K562 (cell line): ENCODE measurements around the gene NOTCH3. TPM values are rescaled to one million over a fixed set of nuclear protein-coding genes. Genes with fewer than 3 reads are reported as not detected.

Experiments used
- USF2 ChIP-seq: sonication (generic); formaldehyde crosslinking; IDR thresholded peaks from 2 replicates; pipeline ENCODE4 v1.5.0; 2020; ENCODE audit warnings: missing genetic modification reagents
- YY1 ChIP-seq, 3 experiments: IDR thresholded peaks; 2 replicates each; pipeline ENCODE4 v1.6.1; 2011; ENCODE audit warnings: low read length in 2 of 3, mild to moderate bottlenecking in 2 of 3, moderate library complexity in 2 of 3, borderline replicate concordance in 1 of 3, control low read depth in 1 of 3, low read depth in 1 of 3; ENCODE audit not compliant: insufficient read depth in 3 of 3, insufficient replicate concordance in 2 of 3, control insufficient read depth in 1 of 3, insufficient read length in 1 of 3; ENCODE audit errors: extremely low read depth in 1 of 3
- ZBTB11 ChIP-seq, 3 experiments: fragments of 200-800 bp in 1 of 3; fragments of 250-450 bp in 1 of 3; fragments of 450-650 bp in 1 of 3; sonication (Bioruptor Pico) in 1 of 3; sonication (Bioruptor generic) in 1 of 3; formaldehyde crosslinking in 1 of 3; IDR thresholded peaks; 2 replicates each; pipeline versions ENCODE4 v1.6.1 to v1.8.0; 2016 to 2022; ENCODE audit warnings: mild to moderate bottlenecking in 2 of 3, missing genetic modification characterization in 2 of 3, missing compliant biosample characterization in 1 of 3, moderate library complexity in 1 of 3
- polyA plus RNA-seq, 8 experiments: library from polyadenylated mRNA; depleted of rRNA in 4 of 8; stranded (reverse) in 5 of 8; unstranded in 3 of 8; fragments of >200 nt; fragmentation: Nextera tagmentation in 2 of 8; fragmentation: Illumina TruSeq in 1 of 8; extraction: Ambion mirVana in 2 of 8; extraction: Trizol in 1 of 8; gene quantifications; 2 replicates each; pipeline versions ENCODE4 v1.2.1 to v1.2.3, GENCODE V29; 2011 to 2014; ENCODE audit warnings: inconsistent platforms in 1 of 8, missing spikeins in 1 of 8
- total RNA-seq, 7 experiments: library from RNA; depleted of rRNA in 6 of 7; stranded (reverse); fragments of >200 nt in 6 of 7; fragmentation: Illumina TruSeq in 2 of 7; extraction: Trizol in 2 of 7; gene quantifications; 2 replicates each; pipeline versions ENCODE4 v1.2.1 to v1.2.3, GENCODE V29; 2011 to 2021; ENCODE audit warnings: low replicate concordance in 1 of 7

NOTCH3 gene
- total and polyA plus RNA-seq, 9 of the 15 experiments (the other 6 are each of a cell fraction or from before 2014, with no cell fraction given): under 0.01 to 1.2 (median 0.16) TPM

GRCh38 chr19:15124572-15125231, 76.1 kb downstream of the NOTCH3 start (continued):
- TF ChIP-seq ZBTB11 (CRISPR knock-in tag; IDR thresholded peaks at IDR 0.05) (no peak), USF2 (CRISPR knock-in tag) (no peak), YY1 (IDR thresholded peaks at IDR 0.05; ENCODE audit: borderline replicate concordance in 1 of 3, control insufficient read depth in 1 of 3, extremely low read depth in 1 of 3, insufficient read depth in 3 of 3, insufficient read length in 1 of 3, insufficient replicate concordance in 2 of 3, low read depth in 1 of 3, low read length in 2 of 3) (no peak)
